Activated T-helper 2 cell treated with anti-CD3 and anti-CD28 coated beads, Interferon-gamma antibody, Interleukin-2, Interleukin-4, amounts not matched to agents 10 μg/mL and 5 μg/mL and 100 μg/mL, durations not matched to agents 14 hours and 24 hours and 36 hours (primary cell): ENCODE measurements around the gene ARHGAP45. TPM values are rescaled to one million over a fixed set of nuclear protein-coding genes. Genes with fewer than 3 reads are reported as not detected.
A peak's percentile ranks its signal among the peaks of the same experiment; 100 is the strongest.

Experiments
- DNase-seq: peaks from one replicate; pipeline ENCODE4 v3.0.0; 2021; ENCODE audit warnings: low spot score
- H3K27ac Mint-ChIP-seq: one replicate; pipeline ENCODE4 v1.8.0; 2021; ENCODE audit warnings: mixed read lengths
- H3K27me3 Mint-ChIP-seq: one replicate; pipeline ENCODE4 v1.8.0; 2021; ENCODE audit warnings: low read depth, mixed read lengths
- H3K36me3 Mint-ChIP-seq: one replicate; pipeline ENCODE4 v1.8.0; 2021; ENCODE audit warnings: low read depth, mixed read lengths
- H3K4me1 Mint-ChIP-seq: one replicate; pipeline ENCODE4 v1.8.0; 2021; ENCODE audit warnings: low read depth, mixed read lengths
- H3K4me3 Mint-ChIP-seq: one replicate; pipeline ENCODE4 v1.8.0; 2021; ENCODE audit warnings: low read depth, mild to moderate bottlenecking, moderate library complexity, mixed read lengths
- H3K9me3 Mint-ChIP-seq: one replicate; pipeline ENCODE4 v1.8.0; 2021; ENCODE audit warnings: mixed read lengths
- intact Hi-C: fragments of 100-400 bp; cut with micrococcal nuclease; formaldehyde crosslinking; loops from one replicate; pipeline ENCODE4 v1.15.1; 2023
- total RNA-seq: library from RNA; stranded (reverse); gene quantifications from 2 replicates; pipeline ENCODE4 v1.2.3, GENCODE V29; 2022

Gene ARHGAP45
- total RNA-seq, 1 donor from 2014 or later, result 158 TPM

GRCh38 chr19:1073063-1073955, 6.3 kb downstream of the ARHGAP45 start:
- Mint-ChIP-seq H3K9me3 (no peaks in the 10 kb centered on the region), H3K27me3 (no peaks in the 10 kb centered on the region), H3K36me3 (peaks cover 66% of the 10 kb centered on the region), H3K4me3 (peak overlapping the region; percentile 13), H3K4me1 (peaks cover 49% of the 10 kb centered on the region), H3K27ac (peak overlapping the region; percentile 12)
- intact Hi-C loops, result no loop called here
- no peak for DNase-seq

GRCh38 chr19:1073956-1074517, 7.1 kb downstream of the ARHGAP45 start:
- no peaks in the 10 kb centered on the region for H3K9me3 Mint-ChIP-seq
- peaks cover 64% of the 10 kb centered on the region for H3K36me3 Mint-ChIP-seq
- DNase-seq, result no peak
- peak overlapping the region; percentile 60 for H3K27ac Mint-ChIP-seq
- peak overlapping the region; percentile 55 for H3K4me3 Mint-ChIP-seq
- intact Hi-C loops, result no loop called here
- no peaks in the 10 kb centered on the region for H3K27me3 Mint-ChIP-seq
- H3K4me1 Mint-ChIP-seq, result peaks cover 46% of the 10 kb centered on the region

GRCh38 chr19:1074544-1075283, 7.7 kb downstream of the ARHGAP45 start:
- Mint-ChIP-seq H3K27me3 (no peaks in the 10 kb centered on the region), H3K4me3 (peak overlapping the region; percentile 72), H3K9me3 (no peaks in the 10 kb centered on the region), H3K27ac (peak overlapping the region; percentile 91), H3K4me1 (peaks cover 40% of the 10 kb centered on the region), H3K36me3 (peaks cover 62% of the 10 kb centered on the region)
- intact Hi-C loops, result loop anchor here (5.0 kb wide), 2 partner anchors 58 to 442 kb away; partner anchors contain the start of gene POLRMT
- peak; percentile 76 for DNase-seq

- no peak for DNase-seq
- Mint-ChIP-seq H3K36me3 (peaks cover 75% of the 10 kb centered on the region), H3K4me3 (peak overlapping the region; percentile 72), H3K27me3 (no peaks in the 10 kb centered on the region), H3K9me3 (no peaks in the 10 kb centered on the region), H3K4me1 (peaks cover 43% of the 10 kb centered on the region), H3K27ac (peak overlapping the region; percentile 91)
- intact Hi-C loops, result loop anchor here (2.0 to 5.0 kb wide), 3 partner anchors 37 to 444 kb away; partner anchors contain the start of gene POLRMT
These were observed 9.0 kb downstream of the ARHGAP45 start for GRCh38 chr19:1076046-1076386.

- H3K4me3 Mint-ChIP-seq, result peak overlapping the region; percentile 75
- peaks cover 79% of the 10 kb centered on the region for H3K36me3 Mint-ChIP-seq
- H3K9me3 Mint-ChIP-seq, result no peaks in the 10 kb centered on the region
- no peaks in the 10 kb centered on the region for H3K27me3 Mint-ChIP-seq
- H3K27ac Mint-ChIP-seq, result peak overlapping the region; percentile 78
- intact Hi-C loops, result loop anchor here (1.0 to 5.0 kb wide), 5 partner anchors 8 to 445 kb away; partner anchors contain the start of gene POLRMT
- H3K4me1 Mint-ChIP-seq, result peaks cover 42% of the 10 kb centered on the region
- peak; percentile 95 for DNase-seq
These were observed 10.0 kb downstream of the ARHGAP45 start for GRCh38 chr19:1076951-1077350.

- Mint-ChIP-seq H3K27ac (no peak overlapping the region), H3K27me3 (no peaks in the 10 kb centered on the region), H3K9me3 (no peaks in the 10 kb centered on the region), H3K4me3 (peak overlapping the region; percentile 39), H3K4me1 (peaks cover 28% of the 10 kb centered on the region), H3K36me3 (peaks cover 79% of the 10 kb centered on the region)
- intact Hi-C loops, result loop anchor here (5.0 to 10.0 kb wide), 3 partner anchors 53 to 447 kb away; partner anchors contain the start of genes ARID3A and POLRMT
- DNase-seq, result peak; percentile 73
These were observed 12.7 kb downstream of the ARHGAP45 start for GRCh38 chr19:1079566-1080111.

GRCh38 chr19:1080360-1081161, 13.6 kb downstream of the ARHGAP45 start:
- H3K36me3 Mint-ChIP-seq, result peaks cover 84% of the 10 kb centered on the region
- DNase-seq, result no peak
- H3K9me3 Mint-ChIP-seq, result no peaks in the 10 kb centered on the region
- no peaks in the 10 kb centered on the region for H3K27me3 Mint-ChIP-seq
- H3K4me1 Mint-ChIP-seq, result peaks cover 23% of the 10 kb centered on the region
- no peak overlapping the region for H3K4me3 Mint-ChIP-seq
- intact Hi-C loops, result loop anchor here (10.0 kb wide), 1 partner anchor 156 kb away; the partner anchor contains the start of gene ARID3A
- H3K27ac Mint-ChIP-seq, result no peak overlapping the region

GRCh38 chr19:1081301-1082164, 14.6 kb downstream of the ARHGAP45 start:
- Mint-ChIP-seq H3K4me1 (peaks cover 16% of the 10 kb centered on the region), H3K9me3 (no peaks in the 10 kb centered on the region), H3K4me3 (no peak overlapping the region), H3K27ac (peak overlapping the region; percentile 65), H3K36me3 (peaks cover 81% of the 10 kb centered on the region), H3K27me3 (no peaks in the 10 kb centered on the region)
- intact Hi-C loops, result loop anchor here (10.0 kb wide), 1 partner anchor 157 kb away; the partner anchor contains the start of gene ARID3A
- no peak for DNase-seq

- H3K4me1 Mint-ChIP-seq, result peaks cover 11% of the 10 kb centered on the region
- peaks cover 76% of the 10 kb centered on the region for H3K36me3 Mint-ChIP-seq
- intact Hi-C loops, result loop anchor here (10.0 kb wide), 1 partner anchor 158 kb away; the partner anchor contains the start of gene ARID3A
- DNase-seq, result peak; percentile 79
- H3K27me3 Mint-ChIP-seq, result no peaks in the 10 kb centered on the region
- H3K9me3 Mint-ChIP-seq, result no peaks in the 10 kb centered on the region
- H3K27ac Mint-ChIP-seq, result no peak overlapping the region
- H3K4me3 Mint-ChIP-seq, result no peak overlapping the region
These were observed 15.4 kb downstream of the ARHGAP45 start for GRCh38 chr19:1082165-1082927.

GRCh38 chr19:1082928-1083816, 16.2 kb downstream of the ARHGAP45 start:
- Mint-ChIP-seq H3K9me3 (no peaks in the 10 kb centered on the region), H3K27me3 (no peaks in the 10 kb centered on the region), H3K4me3 (no peak overlapping the region), H3K36me3 (peaks cover 76% of the 10 kb centered on the region), H3K27ac (no peak overlapping the region), H3K4me1 (peaks cover 15% of the 10 kb centered on the region)
- no peak for DNase-seq
- intact Hi-C loops, result loop anchor here (10.0 kb wide), 1 partner anchor 158 kb away; the partner anchor contains the start of gene ARID3A
